IMR-90 (cell line): ENCODE measurements around the gene DPF3. TPM values are rescaled to one million over a fixed set of nuclear protein-coding genes. Genes with fewer than 3 reads are reported as not detected.

Source experiments
- ATAC-seq: fragments of 200-7000 bp; cut with Tn5 transposase; 2 replicates; pipeline ENCODE4 v1.9.1; 2020; ENCODE audit warnings: low read depth, mild to moderate bottlenecking, moderate library complexity
- BruUV-seq: library from RNA; stranded (reverse); fragments of 400-500 nt; replicated peaks from 2 replicates; lab custom pipeline; 2021; lab: Mats Ljungman, UMichigan
- CTCF ChIA-PET: fragments of 300-600 bp; formaldehyde crosslinking; extraction: SDS; loops from one replicate; lab custom pipeline; 2021; ENCODE audit warnings: antibody characterized with exemption; lab: Yijun Ruan, JAX
- POLR2A ChIA-PET: fragments of 300-600 bp; sonication (Branson Sonifier 250); formaldehyde crosslinking; loops from one replicate; lab custom pipeline; 2022; ENCODE audit warnings: antibody characterized with exemption; ENCODE audit not compliant: unreplicated experiment; lab: Charles Lee
- DNase-seq: peaks from one replicate; pipeline ENCODE4 v3.0.0; 2013
- H2AFZ ChIP-seq: replicated peaks from 2 replicates; pipeline ENCODE3; 2013; ENCODE audit warnings: low read length, mild to moderate bottlenecking; ENCODE audit not compliant: poor library complexity
- H2AK5ac ChIP-seq: 2 replicates; pipeline ENCODE4 v1.6.1; 2013; ENCODE audit warnings: low read depth, low read length, inconsistent platforms
- H2AK9ac ChIP-seq: replicated peaks from 2 replicates; pipeline ENCODE3; 2013; ENCODE audit warnings: mild to moderate bottlenecking, low read depth, low read length, moderate library complexity; ENCODE audit not compliant: poor library complexity
- H2BK120ac ChIP-seq: 2 replicates; pipeline ENCODE4 v1.6.1; 2013; ENCODE audit warnings: low read depth, low read length, inconsistent platforms
- H2BK15ac ChIP-seq: 3 replicates; pipeline ENCODE4 v1.6.1; 2013; ENCODE audit warnings: low read depth, low read length, inconsistent platforms
- H2BK20ac ChIP-seq: 2 replicates; pipeline ENCODE4 v1.6.1; 2013; ENCODE audit warnings: low read depth, mild to moderate bottlenecking, inconsistent platforms, low read length, moderate library complexity
- H2BK5ac ChIP-seq: 2 replicates; pipeline ENCODE4 v1.6.1; 2013; ENCODE audit warnings: mild to moderate bottlenecking, low read depth, low read length, inconsistent platforms; ENCODE audit not compliant: poor library complexity, severe bottlenecking
- H3K14ac ChIP-seq: replicated peaks from 2 replicates; pipeline ENCODE4 v1.6.1; 2013; ENCODE audit warnings: low read depth, low read length, inconsistent platforms
- H3K18ac ChIP-seq: 2 replicates; pipeline ENCODE4 v1.6.1; 2013; ENCODE audit warnings: low read depth, low read length, control low read depth
- H3K23ac ChIP-seq: 2 replicates; pipeline ENCODE4 v1.6.1; 2013; ENCODE audit warnings: low read depth, low read length, inconsistent platforms
- H3K27ac ChIP-seq: 2 replicates; pipeline ENCODE4 v1.5.1; 2013; ENCODE audit warnings: mild to moderate bottlenecking, control low read depth, low read length; ENCODE audit not compliant: insufficient read depth
- H3K27me3 ChIP-seq: 2 replicates; pipeline ENCODE4 v1.6.1; 2013; ENCODE audit warnings: low read length; ENCODE audit not compliant: control insufficient read depth, insufficient read depth
- H3K36me3 ChIP-seq: 2 replicates; pipeline ENCODE4 v1.6.1; 2013; ENCODE audit warnings: low read length, mixed read lengths; ENCODE audit not compliant: control insufficient read depth, insufficient read depth
- H3K4ac ChIP-seq: 2 replicates; pipeline ENCODE4 v1.6.1; 2013; ENCODE audit warnings: low read depth, low read length, inconsistent platforms
- H3K4me1 ChIP-seq: 2 replicates; pipeline ENCODE4 v1.6.1; 2013; ENCODE audit warnings: low read length, mixed read lengths; ENCODE audit not compliant: control insufficient read depth, insufficient read depth
- H3K4me2 ChIP-seq: 2 replicates; pipeline ENCODE4 v1.6.1; 2013; ENCODE audit warnings: low read depth, mild to moderate bottlenecking, control low read depth, low read length, moderate library complexity
- H3K4me3 ChIP-seq: 2 replicates; pipeline ENCODE4 v1.5.1; 2013; ENCODE audit warnings: low read depth, mild to moderate bottlenecking, control low read depth, low read length, moderate library complexity; ENCODE audit not compliant: insufficient read depth
- H3K56ac ChIP-seq: 2 replicates; pipeline ENCODE4 v1.6.1; 2013; ENCODE audit warnings: low read length, inconsistent platforms; ENCODE audit not compliant: insufficient read depth; ENCODE audit errors: extremely low read depth
- H3K79me1 ChIP-seq, 2 experiments: 2 replicates each; pipeline ENCODE4 v1.6.1; 2013; ENCODE audit warnings: low read length in 2 of 2, inconsistent platforms in 1 of 2, low read depth in 1 of 2
- H3K9ac ChIP-seq: 2 replicates; pipeline ENCODE4 v1.6.1; 2013; ENCODE audit warnings: low read depth, low read length, control low read depth
- H3K9me1 ChIP-seq: 2 replicates; pipeline ENCODE4 v1.6.1; 2013; ENCODE audit warnings: low read length, inconsistent platforms; ENCODE audit not compliant: insufficient read depth
- H3K9me3 ChIP-seq: 2 replicates; pipeline ENCODE4 v1.6.1; 2013; ENCODE audit warnings: low read length; ENCODE audit not compliant: control insufficient read depth, insufficient read depth
- H4K20me1 ChIP-seq: 2 replicates; pipeline ENCODE4 v1.6.1; 2013; ENCODE audit warnings: low read length, inconsistent platforms; ENCODE audit not compliant: insufficient read depth
- H4K5ac ChIP-seq: 2 replicates; pipeline ENCODE4 v1.6.1; 2013; ENCODE audit warnings: mild to moderate bottlenecking, low read depth, low read length, control low read depth
- H4K8ac ChIP-seq, 2 experiments: 2 replicates each; pipeline ENCODE4 v1.6.1; 2013; ENCODE audit warnings: low read depth in 2 of 2, low read length in 2 of 2, control low read depth in 1 of 2, inconsistent platforms in 1 of 2
- H4K91ac ChIP-seq: 2 replicates; pipeline ENCODE4 v1.6.1; 2013; ENCODE audit warnings: low read depth, low read length, inconsistent platforms; ENCODE audit not compliant: insufficient read depth
- CEBPB ChIP-seq: IDR thresholded peaks from 2 replicates; pipeline ENCODE4 v1.6.1; 2012; ENCODE audit warnings: low read depth, low read length, improper control_type of control experiment
- SMC3 ChIP-seq: fragments of 150-350 bp; IDR thresholded peaks from 2 replicates; pipeline ENCODE4 v1.6.1; 2016; ENCODE audit warnings: low read depth, mild to moderate bottlenecking, antibody characterized with exemption, low read length, moderate library complexity
- WGBS, 2 experiments: methylation state at CpG; one replicate each; pipeline versions ENCODE4 v1.1.5 to v1.1.7; 2013; ENCODE audit warnings: missing lambda C conversion rate in 2 of 2; ENCODE audit not compliant: insufficient read length in 1 of 2; ENCODE audit errors: extremely low coverage in 2 of 2; 5-methylcytosine and 5-hydroxymethylcytosine counted together
- dilution Hi-C: fragments of 300-500 bp; cut with HindIII; formaldehyde crosslinking; loops from one replicate; pipeline ENCODE4 v1.14.3; 2018; ENCODE audit warnings: low sequenced_read_pairs; ENCODE audit not compliant: unreplicated experiment
- in situ Hi-C: fragments of 300-500 bp; cut with MboI; formaldehyde crosslinking; loops from 3 replicates; pipeline ENCODE4 v1.14.3; 2019; ENCODE audit warnings: low sequenced_read_pairs, inconsistent platforms, mixed read lengths
- intact Hi-C: fragments of 100-400 bp; cut with micrococcal nuclease; formaldehyde crosslinking; loops from 2 replicates; pipeline ENCODE4 v1.10.0; 2022
- polyA plus RNA-seq, 3 experiments: library from polyadenylated mRNA; depleted of rRNA; stranded (reverse); fragments of >200 nt; gene quantifications; 2 replicates each; pipeline ENCODE4 v1.2.3, GENCODE V29; 2012; ENCODE audit warnings: low replicate concordance in 1 of 3
- total RNA-seq: library from RNA; depleted of rRNA; stranded (reverse); fragments of >200 nt; gene quantifications from 2 replicates; pipeline ENCODE4 v1.2.3, GENCODE V29; 2012

The DPF3 gene
- total and polyA plus RNA-seq, 2 of the 4 experiments (the other 2 are of a cell fraction) = 30.5 to 32.8 TPM

DNA sequence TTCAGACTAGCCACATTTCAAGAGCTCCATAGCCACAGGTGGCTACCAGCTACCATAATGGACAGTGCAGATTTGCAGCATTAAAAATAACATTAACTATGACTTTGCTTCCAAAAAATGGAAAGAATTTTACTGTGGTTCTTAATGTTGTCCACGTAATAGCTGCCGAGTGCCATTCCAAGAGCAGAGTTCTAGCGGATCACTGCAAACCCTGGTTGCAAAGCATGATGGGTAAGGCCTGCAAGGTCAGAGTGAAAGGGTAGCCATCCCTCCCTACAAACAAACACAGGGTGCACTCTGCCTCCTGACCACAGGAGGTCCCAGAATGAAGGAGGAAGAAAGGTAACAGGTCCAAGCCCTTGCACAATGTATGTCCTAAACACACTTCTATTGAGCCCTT lies 157.6 kb downstream of the DPF3 start:
- in situ Hi-C loops = no loop called here
- Histone ChIP-seq H2BK20ac (no peak overlapping the region), H3K18ac (peak overlapping the region; percentile 17; the same call in 1 of the 2 replicates), H2AFZ (peak overlapping the region; percentile 28), H3K27me3 (no peaks in the 10 kb centered on the region), H4K20me1 (no peaks in the 10 kb centered on the region), H2AK5ac (no peak overlapping the region), H4K8ac (peak overlapping the region in 1 of 2 experiments; percentile 51; a peak in 1 of 4 replicates), H3K4me1 (peaks cover 12% of the 10 kb centered on the region), H3K9ac (no peak overlapping the region), H3K79me1 (peaks cover 6 to 33% of the 10 kb centered on the region in 2 experiments; a peak in 3 of 4 replicates), H3K9me1 (peaks cover 17% of the 10 kb centered on the region; the same call in 1 of the 2 replicates), H2BK120ac (peak overlapping the region; percentile 13; the same call in 1 of the 2 replicates), H3K4me2 (no peak overlapping the region), H3K27ac (no peak overlapping the region), H3K4me3 (no peak overlapping the region), H2BK15ac (no peak overlapping the region), H2BK5ac (peak overlapping the region; percentile 64), H3K56ac (no peak overlapping the region), H2AK9ac (no peak overlapping the region), H3K4ac (peak overlapping the region; percentile 46; the same call in 1 of the 2 replicates), H3K36me3 (peaks cover 5% of the 10 kb centered on the region), H4K5ac (no peak overlapping the region), H3K9me3 (no peaks in the 10 kb centered on the region), H3K23ac (peak overlapping the region; percentile 5; the same call in 1 of the 2 replicates), H3K14ac (no peak overlapping the region), H4K91ac (no peak overlapping the region; the same call in 1 of the 2 replicates)
- ATAC-seq = peak; percentile 80
- no TSS peak for BruUV-seq
- WGBS, 2 experiments = no CpG with 5 or more reads among the region's 3 CpGs
- dilution Hi-C loops = no loop called here
- DNase-seq = peak; percentile 83
- peak; percentile 58; the same call in 1 of the 2 replicates for TF ChIP-seq CEBPB
- no peak for TF ChIP-seq SMC3
- intact Hi-C loops = no loop called here
- ChIA-PET POLR2A (no interaction called here), CTCF (interaction anchor here (1.0 kb wide), 1 partner anchor 9 kb away, joined by 4 read pairs; no protein-coding TSS in a partner anchor)
